ENCODE data around the gene CACNA1D.

CACNA1D gene

DNA sequence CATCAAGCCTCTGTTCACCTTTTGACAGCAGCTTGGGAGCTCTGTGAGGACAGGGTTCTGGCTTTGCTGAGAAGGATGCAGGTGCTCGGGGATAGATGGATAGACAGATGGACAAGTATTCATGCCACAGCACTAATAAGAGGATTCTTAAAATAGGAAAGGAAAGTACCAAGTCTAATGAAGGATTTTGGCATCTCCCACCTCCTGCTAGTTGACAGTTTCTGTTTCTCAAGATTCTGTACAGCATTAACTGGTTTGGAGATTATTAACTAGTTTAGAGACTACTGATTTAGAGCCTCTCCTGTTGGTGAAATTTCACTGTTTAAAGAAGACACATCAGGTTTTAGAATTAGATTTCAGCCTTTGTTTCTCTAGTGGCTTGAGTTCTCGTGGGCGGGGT is 152.3 kb downstream of the CACNA1D start:
- no peaks in the 10 kb centered on the region for H4K20me1 ChIP-seq (ENCODE audit: insufficient read depth, low read length)
- H3K4me1 ChIP-seq (ENCODE audit: low read length) = peaks cover 54% of the 10 kb centered on the region
- H3K36me3 ChIP-seq (replicated peaks; ENCODE audit: low read depth, low read length) = no peaks in the 10 kb centered on the region
- peak overlapping the region; percentile 29; the same call in 1 of the 2 replicates for H2AFZ ChIP-seq (ENCODE audit: low read depth, low read length)
- peak overlapping the region; percentile 2; the same call in 1 of the 2 replicates for H3K9ac ChIP-seq (ENCODE audit: low read length)
- H3K4me3 ChIP-seq (ENCODE audit: low read length) = 0 out of 2 replicates have a peak overlapping the region, but pooled peaks have one; percentile 25
- peak overlapping the region; percentile 39 for H3K27ac ChIP-seq (ENCODE audit: low read length)
- H3K4me2 ChIP-seq (ENCODE audit: low read length) = peak overlapping the region; percentile 56
- no peaks in the 10 kb centered on the region for H3K79me2 ChIP-seq (ENCODE audit: low read length)
- no peaks in the 10 kb centered on the region for H3K27me3 ChIP-seq (ENCODE audit: low read depth, low read length)
- peaks cover under 1% of the 10 kb centered on the region; the same call in 1 of the 2 replicates for H3K9me3 ChIP-seq (ENCODE audit: insufficient read depth, low read length)
- TF ChIP-seq EZH2phosphoT487 (IDR thresholded peaks at IDR 0.05; ENCODE audit: low read depth) = no peak
- TF ChIP-seq, protein P1, sequence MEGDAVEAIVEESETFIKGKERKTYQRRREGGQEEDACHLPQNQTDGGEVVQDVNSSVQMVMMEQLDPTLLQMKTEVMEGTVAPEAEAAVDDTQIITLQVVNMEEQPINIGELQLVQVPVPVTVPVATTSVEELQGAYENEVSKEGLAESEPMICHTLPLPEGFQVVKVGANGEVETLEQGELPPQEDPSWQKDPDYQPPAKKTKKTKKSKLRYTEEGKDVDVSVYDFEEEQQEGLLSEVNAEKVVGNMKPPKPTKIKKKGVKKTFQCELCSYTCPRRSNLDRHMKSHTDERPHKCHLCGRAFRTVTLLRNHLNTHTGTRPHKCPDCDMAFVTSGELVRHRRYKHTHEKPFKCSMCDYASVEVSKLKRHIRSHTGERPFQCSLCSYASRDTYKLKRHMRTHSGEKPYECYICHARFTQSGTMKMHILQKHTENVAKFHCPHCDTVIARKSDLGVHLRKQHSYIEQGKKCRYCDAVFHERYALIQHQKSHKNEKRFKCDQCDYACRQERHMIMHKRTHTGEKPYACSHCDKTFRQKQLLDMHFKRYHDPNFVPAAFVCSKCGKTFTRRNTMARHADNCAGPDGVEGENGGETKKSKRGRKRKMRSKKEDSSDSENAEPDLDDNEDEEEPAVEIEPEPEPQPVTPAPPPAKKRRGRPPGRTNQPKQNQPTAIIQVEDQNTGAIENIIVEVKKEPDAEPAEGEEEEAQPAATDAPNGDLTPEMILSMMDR (IDR thresholded peaks at IDR 0.05; ENCODE audit: low read depth, low read length) = no peak

DNA sequence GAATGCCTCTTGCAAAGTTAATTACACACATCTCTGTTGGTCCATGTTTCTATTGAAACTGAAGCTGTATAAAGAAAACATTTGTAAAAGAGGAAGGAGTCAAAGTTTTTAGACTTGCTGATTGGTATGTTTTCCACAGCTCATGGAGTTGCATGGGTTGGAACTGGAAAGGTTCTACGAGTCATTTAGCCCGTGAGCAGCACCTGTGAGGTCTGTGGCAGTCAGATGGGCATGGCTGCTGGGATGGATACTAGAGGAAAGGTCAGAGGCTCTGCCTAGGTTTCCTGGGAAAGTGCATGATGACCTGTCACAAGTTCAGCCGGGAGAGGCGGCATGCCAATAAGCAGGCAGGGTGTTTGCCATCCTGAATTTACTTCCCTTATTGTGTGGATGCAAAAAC is 155.4 kb downstream of the CACNA1D start:
- Histone ChIP-seq H3K27me3 (ENCODE audit: low read depth, low read length) (no peaks in the 10 kb centered on the region), H2AFZ (ENCODE audit: low read depth, low read length) (peak overlapping the region; percentile 8; the same call in 1 of the 2 replicates), H3K9ac (ENCODE audit: low read length) (peak overlapping the region; percentile 17; the same call in 1 of the 2 replicates), H3K27ac (ENCODE audit: low read length) (peak overlapping the region; percentile 83), H3K4me3 (ENCODE audit: low read length) (peak overlapping the region; percentile 29), H3K36me3 (replicated peaks; ENCODE audit: low read depth, low read length) (peaks cover 12% of the 10 kb centered on the region), H4K20me1 (ENCODE audit: insufficient read depth, low read length) (no peaks in the 10 kb centered on the region), H3K79me2 (ENCODE audit: low read length) (no peaks in the 10 kb centered on the region), H3K9me3 (ENCODE audit: insufficient read depth, low read length) (peaks cover 28% of the 10 kb centered on the region; the same call in 1 of the 2 replicates), H3K4me1 (ENCODE audit: low read length) (peaks cover 57% of the 10 kb centered on the region), H3K4me2 (ENCODE audit: low read length) (peak overlapping the region; percentile 81)
- no peak for TF ChIP-seq EZH2phosphoT487 (IDR thresholded peaks at IDR 0.05; ENCODE audit: low read depth)
- TF ChIP-seq, protein P1 (IDR thresholded peaks at IDR 0.05; ENCODE audit: low read depth, low read length) = no peak

DNA sequence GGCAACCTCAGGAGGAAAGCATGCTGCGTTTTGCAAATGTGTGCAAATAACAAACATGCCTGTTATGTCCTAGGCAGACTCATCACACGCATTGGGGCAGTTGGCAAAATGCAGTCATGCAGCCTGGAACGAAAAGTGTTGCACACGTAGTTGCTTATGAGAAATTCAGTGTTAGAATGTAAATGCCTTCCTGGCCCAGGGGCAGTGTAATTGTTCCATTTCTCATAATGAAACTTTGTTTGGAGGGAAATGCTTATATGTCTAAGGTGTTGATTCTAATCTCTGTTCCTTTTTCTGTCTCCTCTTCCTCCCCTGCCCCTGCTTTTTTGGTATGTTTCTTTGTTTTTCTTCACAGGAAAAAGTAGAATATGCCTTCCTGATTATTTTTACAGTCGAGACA is 156.0 kb downstream of the CACNA1D start:
- H2AFZ ChIP-seq (ENCODE audit: low read depth, low read length) = no peak overlapping the region
- H3K4me2 ChIP-seq (ENCODE audit: low read length) = peak overlapping the region; percentile 81
- peak overlapping the region; percentile 83 for H3K27ac ChIP-seq (ENCODE audit: low read length)
- peaks cover 12% of the 10 kb centered on the region for H3K36me3 ChIP-seq (replicated peaks; ENCODE audit: low read depth, low read length)
- H3K79me2 ChIP-seq (ENCODE audit: low read length) = no peaks in the 10 kb centered on the region
- peaks cover 57% of the 10 kb centered on the region for H3K4me1 ChIP-seq (ENCODE audit: low read length)
- TF ChIP-seq, protein P1 (IDR thresholded peaks at IDR 0.05; ENCODE audit: low read depth, low read length) = no peak
- no peak for TF ChIP-seq EZH2phosphoT487 (IDR thresholded peaks at IDR 0.05; ENCODE audit: low read depth)
- H3K4me3 ChIP-seq (ENCODE audit: low read length) = peak overlapping the region; percentile 64
- no peaks in the 10 kb centered on the region for H4K20me1 ChIP-seq (ENCODE audit: insufficient read depth, low read length)
- peak overlapping the region; percentile 61 for H3K9ac ChIP-seq (ENCODE audit: low read length)
- peaks cover 31% of the 10 kb centered on the region; the same call in 1 of the 2 replicates for H3K9me3 ChIP-seq (ENCODE audit: insufficient read depth, low read length)
- no peaks in the 10 kb centered on the region for H3K27me3 ChIP-seq (ENCODE audit: low read depth, low read length)

DNA sequence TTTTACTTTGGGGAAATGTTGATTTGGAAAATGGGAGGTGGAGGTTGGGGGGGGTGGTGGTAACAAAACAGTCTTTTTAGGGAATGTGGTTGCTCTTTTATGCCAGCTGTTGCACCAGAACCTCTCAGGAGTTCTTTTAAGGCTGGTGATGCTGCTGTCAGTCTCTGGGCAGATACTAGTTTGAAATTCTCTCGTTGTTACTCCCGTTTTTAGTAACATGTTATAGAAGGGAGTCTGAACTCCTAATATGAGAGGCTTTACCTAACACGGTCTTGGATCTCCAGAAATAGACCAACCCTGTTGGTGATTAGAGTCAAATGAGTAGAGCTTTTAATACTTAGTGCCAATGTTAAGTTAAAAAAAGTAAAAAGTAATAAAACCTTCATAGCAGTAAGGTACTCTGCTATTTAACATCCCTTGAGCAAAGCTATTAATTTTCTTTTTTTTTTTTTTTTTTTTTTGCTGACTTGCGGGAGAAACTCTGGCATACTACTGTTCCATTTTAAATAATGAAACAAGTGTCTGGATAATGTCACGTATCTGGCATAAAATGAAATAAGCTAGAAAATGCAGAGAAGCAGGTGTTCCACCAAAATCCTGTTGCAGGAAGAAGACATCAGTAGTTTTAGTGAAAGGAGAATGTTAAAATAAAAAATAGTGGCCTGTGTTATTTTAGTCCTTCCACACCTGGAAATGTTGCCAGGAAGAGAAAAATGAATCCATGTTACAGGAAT is 156.7 kb downstream of the CACNA1D start:
- H4K20me1 ChIP-seq (ENCODE audit: insufficient read depth, low read length) = no peaks in the 10 kb centered on the region
- H3K27ac ChIP-seq (ENCODE audit: low read length) = peak overlapping the region; percentile 83
- TF ChIP-seq, protein P1 (IDR thresholded peaks at IDR 0.05; ENCODE audit: low read depth, low read length) = no peak
- no peak for TF ChIP-seq EZH2phosphoT487 (IDR thresholded peaks at IDR 0.05; ENCODE audit: low read depth)
- peaks cover 57% of the 10 kb centered on the region for H3K4me1 ChIP-seq (ENCODE audit: low read length)
- H3K9ac ChIP-seq (ENCODE audit: low read length) = peak overlapping the region; percentile 61
- peak overlapping the region; percentile 81 for H3K4me2 ChIP-seq (ENCODE audit: low read length)
- peaks cover 12% of the 10 kb centered on the region for H3K36me3 ChIP-seq (replicated peaks; ENCODE audit: low read depth, low read length)
- H3K27me3 ChIP-seq (ENCODE audit: low read depth, low read length) = no peaks in the 10 kb centered on the region
- no peaks in the 10 kb centered on the region for H3K79me2 ChIP-seq (ENCODE audit: low read length)
- no peak overlapping the region for H2AFZ ChIP-seq (ENCODE audit: low read depth, low read length)
- peaks cover 31% of the 10 kb centered on the region; the same call in 1 of the 2 replicates for H3K9me3 ChIP-seq (ENCODE audit: insufficient read depth, low read length)
- peak overlapping the region; percentile 64 for H3K4me3 ChIP-seq (ENCODE audit: low read length)

Measured in OCI-LY3 (cell line).